Activated naive CD8-positive, alpha-beta T cell treated with anti-CD3 and anti-CD28 coated beads, Interleukin-2, amount 50 U/mL, for 16 hours (primary cell): Measurements from ENCODE around the gene GPAT3.
"Not testable (repeated sequence)": the region's sequence is repeated elsewhere in the genome, so short reads cannot be mapped to it uniquely, and the experiment has no call there.

Experiments
- DNase-seq: peaks from one replicate; pipeline ENCODE4 v3.0.0-alpha.2; 2020; ENCODE audit warnings: low read depth, low spot score

GPAT3 gene

DNA sequence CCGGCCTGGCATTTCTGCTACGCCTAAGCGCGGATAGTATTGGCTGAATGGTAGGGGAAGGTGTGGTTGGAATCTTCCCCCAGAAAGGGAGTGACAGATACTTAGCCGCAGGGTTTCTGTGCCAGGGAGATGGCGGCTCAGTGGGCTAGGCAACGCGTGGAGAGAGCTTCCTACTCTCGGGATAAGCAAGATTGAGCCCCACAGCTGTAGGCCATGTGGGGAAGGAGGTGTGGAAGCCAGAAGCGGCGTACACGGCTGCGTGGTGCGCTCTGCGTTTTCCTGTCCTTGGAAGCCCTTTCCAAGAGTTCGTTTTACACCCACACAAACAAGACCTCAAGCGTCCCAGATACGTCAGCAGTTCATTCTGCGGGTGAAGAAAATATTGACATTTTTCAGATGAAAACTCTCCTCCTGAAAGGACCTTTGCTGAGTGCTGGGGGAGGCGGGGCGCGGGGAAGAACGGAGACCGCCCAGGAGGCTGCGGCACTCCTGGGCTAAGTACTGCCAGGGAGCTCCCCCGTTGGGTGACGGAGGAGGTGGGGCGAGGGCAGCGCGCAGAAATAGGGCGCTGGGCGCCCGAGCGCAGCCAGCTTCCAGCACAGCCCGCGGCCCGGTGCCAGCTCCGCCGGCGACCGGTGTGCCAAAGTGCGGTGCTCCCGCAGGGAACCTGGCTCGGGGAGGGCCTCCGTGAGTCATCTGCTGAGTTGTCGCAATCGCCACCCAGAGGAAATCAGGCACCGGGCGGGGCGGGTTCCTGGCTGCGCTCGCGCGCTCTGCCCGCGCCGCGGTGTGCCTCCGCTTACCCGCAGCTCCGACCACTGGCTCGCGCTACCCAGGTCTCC lies at the start of gene GPAT3:
Gene GPAT3, plus strand, starts transcription at position 589 of the 842 bp plus-strand sequence. CDS start 515 bp downstream, outside the sequence.
- DNase-seq, result peak; percentile 11

DNA sequence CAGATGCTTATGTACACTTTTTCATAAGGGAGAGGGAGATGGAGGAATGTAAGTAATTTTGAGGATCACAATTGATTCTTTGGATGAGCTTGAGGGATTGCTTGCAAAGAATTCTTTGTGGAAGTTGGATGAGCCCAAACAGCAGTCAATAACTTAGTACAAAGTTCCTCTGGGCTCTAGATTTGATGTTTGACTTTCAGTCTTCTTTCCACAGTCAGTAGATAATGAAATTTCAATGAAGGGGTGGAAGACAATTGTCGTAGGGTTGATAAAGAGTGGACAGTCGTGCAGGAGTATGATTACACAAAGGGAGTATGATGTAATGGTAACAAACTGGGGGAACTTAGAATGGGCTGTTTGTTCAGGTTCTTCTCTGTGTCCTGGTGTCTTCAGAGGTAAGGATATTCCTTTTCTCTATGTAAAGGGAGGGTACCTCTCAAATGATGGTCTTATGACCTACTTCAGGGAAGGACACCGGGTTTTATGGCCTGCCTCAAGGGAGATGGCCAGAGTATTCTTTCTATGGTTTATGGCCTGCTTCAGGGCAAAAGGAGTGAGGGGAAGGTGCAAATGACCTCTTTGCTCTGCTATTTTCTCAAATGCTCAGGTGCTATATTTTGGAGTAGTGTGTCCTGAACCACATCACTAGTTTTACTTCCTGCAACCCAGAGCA lies 49.3 kb upstream of the GPAT3 start:
- no peak for DNase-seq

DNA sequence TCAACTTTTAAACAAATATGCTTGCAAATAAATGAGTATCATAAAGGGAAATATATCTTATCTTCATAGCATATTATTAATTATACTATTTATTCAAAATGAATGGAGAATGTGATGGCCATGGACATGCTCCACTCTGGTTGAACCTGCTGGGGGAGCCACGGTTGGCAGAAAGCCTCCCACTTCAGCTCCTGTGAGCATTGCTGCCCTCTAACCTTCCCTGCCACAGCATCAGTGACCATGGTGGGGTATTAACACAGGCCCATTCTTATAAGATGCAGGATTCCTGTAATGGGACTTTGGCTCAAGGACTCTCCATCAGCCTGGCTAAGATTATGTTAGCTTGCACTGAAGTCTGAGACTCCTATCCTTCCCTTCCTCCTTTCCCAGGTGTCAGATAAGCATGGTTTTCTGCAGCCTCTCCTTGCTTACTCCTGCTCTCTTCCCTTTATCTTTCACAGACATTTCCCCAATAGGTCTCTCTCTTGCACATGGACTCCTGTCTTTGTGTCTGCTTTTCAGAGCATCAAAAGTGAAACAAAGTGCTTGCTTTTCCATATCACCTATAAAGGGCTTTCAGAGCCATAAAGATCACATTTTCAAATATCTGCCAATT lies 46.1 kb upstream of the GPAT3 start:
- no peak for DNase-seq

GRCh38 chr4:83490876-83491450 lies 44.9 kb upstream of the GPAT3 start:
- no peak for DNase-seq

DNA sequence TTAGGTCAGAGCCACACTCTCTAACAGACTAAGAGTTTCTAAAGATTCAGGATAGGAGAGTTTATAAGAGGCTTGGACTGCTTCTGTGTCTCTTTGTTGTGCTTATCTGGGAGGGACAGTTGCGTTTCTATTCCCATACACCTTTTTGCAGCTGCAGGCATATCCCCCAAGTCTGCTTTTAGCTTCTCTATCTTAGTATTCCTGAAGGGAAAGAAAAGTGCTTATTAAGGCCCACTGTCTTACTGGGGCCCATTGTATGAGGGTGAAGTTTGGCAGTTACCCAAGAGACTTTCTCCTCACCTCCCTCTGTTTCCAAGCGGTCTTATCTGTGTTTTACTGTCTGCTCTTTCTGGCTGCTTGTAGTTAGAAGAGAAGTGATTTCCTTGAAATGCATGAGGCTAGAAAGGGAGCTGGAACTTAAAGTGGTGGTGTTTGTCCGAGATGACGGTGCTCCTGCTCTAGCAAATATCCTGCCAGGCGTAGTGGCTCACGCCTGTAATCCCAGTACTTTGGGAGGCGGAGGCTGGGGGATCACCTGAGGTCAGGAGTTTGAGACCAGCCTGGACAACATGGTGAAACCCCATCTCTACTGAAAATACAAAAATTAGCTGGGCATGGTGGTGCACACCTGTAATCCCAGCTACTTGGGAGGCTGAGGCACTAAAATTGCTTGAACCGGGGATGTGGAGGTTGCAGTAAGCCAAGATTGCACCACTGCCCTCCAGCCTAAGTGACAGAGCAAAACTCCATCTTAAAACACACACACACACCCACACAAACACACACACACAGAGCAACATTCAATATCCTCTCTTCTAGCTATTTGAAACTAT lies 39.6 kb upstream of the GPAT3 start:
- not testable (repeated sequence) for DNase-seq

DNA sequence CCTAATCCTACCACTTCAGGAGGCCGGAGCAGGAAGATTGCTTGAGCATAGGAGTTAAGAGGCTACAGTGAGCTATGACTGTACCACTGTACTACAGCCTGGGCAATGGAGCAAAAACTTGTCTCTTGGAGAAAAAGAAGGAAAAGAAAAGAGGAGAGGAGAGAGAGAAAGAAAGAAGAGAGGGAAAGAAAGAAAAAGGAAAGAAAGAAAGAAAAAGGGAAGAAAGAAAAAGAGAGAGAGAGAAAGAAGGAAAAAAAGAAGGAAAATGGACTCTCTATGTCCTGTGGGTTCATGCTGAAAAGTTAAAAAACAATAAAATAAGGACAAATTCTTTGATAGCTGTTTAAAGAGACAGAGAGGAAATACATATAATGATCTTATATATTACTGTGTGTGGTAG lies 37.7 kb upstream of the GPAT3 start:
- no peak for DNase-seq

DNA sequence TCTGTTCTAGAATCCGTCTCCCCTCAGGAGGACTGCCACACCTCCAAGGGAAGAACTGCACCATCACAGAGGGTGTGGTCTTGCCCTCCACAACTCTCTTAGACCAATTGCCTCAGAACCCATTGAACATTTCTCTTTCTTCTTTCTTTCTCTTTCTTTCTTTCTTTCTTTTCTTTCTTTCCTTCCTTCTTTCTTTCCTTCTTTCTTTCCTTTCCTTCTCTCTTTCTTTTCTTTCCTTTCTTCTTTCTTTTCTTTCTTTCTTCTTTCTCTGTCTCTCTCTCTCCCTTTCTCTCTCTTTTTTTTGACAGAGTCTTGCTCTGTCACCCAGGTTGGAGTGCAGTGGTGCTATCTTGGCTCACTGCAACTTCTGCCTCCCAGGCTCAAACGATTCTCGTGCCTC lies 34.2 kb upstream of the GPAT3 start:
- not testable (repeated sequence) for DNase-seq

GRCh38 chr4:83503974-83504373 lies 31.9 kb upstream of the GPAT3 start:
- no peak for DNase-seq

DNA sequence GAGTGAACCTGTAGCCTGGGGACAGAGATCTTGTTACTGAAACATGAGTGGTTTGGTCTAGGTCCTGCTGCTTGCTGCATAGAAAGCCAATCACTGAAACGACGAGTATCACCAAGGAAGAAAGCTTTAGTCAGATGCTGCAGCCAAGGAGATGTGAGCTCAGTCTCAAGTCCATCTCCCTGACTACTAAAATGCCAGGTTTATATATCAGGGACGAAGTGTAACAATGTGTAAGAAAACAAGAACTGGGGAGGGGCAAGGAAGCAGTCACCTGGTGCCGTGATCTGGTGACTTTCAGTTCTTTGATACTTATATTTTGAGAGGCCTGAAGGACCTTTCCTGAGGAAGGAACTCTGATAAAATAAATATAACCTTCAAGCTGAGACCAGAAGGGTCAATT lies 31.4 kb upstream of the GPAT3 start:
- DNase-seq, result no peak

DNA sequence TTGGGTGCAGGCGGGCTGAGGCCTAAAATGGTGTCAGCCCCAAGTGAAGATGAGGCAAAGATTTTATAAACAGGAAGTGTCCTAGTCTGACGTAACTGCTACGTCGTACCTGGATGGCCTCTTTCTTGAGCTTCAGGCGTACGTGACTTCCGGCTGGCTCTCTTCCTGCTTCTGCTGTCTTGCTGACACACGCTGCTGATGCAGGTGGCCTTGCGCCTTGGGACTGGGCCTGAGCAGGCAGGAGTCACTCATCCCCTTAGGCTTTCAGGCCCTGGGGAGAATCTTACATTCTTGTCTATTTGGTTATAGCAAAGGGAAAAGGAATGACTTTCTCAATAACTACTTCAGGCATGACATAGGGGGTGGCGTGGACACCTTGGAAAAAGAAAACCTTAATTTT lies 30.9 kb upstream of the GPAT3 start:
- DNase-seq, result no peak

DNA sequence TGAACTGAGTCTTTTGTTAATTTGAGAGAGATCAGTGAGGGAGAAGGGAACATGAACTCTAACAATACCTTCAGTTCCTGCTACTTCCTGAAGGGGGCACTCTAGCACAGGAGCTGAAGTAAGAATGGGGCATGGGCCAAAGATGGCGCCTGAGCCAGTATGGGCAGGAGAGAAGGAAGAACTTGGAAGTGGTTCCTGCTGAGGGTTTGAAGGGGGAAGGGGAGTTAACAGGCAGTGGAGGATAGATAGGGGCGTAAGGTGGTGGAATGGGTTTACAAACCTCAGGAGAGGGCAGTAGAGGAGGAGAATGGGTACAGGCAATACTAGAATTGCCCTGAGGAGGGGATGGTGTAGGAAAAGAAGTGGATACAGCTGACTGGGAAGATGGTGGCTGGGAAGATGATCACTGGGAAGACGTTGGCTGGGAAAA lies 26.7 kb upstream of the GPAT3 start:
- DNase-seq, result peak; percentile 2

- DNase-seq, result no peak
These were observed 25.5 kb upstream of the GPAT3 start for GRCh38 chr4:83510442-83510841.

DNA sequence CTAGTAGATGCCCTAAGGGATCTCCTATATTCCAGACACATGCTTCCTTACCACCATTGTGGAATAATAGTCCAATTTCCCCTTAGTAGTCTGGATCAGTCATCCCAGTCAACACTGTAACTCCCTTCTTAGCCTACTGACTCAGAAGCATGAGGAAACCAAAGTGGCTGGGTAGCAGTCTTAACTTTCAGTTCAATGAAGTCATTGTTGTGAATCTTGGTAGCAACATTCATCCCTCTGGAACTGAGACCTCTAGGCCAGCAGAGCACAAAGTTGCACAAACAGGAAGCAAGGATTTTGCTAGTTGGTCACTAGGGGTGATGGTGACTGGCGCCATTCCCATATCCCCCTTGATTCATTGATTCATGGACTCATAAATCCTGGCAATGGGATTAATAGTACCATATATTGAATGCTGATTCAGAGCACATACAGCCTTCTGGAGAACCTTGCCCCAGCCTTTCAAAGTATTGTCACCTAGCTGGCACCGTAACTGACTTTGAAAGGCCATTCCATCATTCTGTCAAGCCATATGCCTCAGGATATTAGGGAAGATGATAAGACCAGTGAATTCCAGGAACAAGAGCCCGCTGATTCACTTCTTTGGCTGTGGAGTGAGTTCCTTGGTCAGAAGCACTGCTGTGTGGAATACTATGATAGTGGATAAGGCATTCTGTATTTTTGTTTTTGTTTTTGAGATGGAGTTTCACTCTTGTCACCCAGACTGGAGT lies 19.7 kb upstream of the GPAT3 start:
- DNase-seq, result no peak

DNA sequence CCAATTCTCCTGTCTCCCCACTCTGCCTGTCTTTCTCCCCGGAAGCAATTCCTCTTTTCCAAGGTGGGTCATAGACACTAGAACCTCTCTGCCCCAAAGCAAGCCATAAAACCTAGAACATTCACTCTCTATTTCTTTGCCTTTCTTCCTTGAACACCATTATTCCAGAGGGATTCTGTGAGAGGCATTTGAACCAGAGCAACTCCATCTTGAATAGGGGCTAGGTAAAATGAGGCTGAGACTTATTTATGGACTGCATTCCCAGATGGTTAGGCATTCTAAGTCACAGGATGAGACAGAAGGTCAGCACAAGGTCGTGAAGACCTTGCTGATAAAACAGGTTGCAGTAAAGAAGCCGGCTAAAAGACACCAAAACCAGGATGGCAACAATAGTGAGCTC lies 13.7 kb upstream of the GPAT3 start:
- no peak for DNase-seq

DNA sequence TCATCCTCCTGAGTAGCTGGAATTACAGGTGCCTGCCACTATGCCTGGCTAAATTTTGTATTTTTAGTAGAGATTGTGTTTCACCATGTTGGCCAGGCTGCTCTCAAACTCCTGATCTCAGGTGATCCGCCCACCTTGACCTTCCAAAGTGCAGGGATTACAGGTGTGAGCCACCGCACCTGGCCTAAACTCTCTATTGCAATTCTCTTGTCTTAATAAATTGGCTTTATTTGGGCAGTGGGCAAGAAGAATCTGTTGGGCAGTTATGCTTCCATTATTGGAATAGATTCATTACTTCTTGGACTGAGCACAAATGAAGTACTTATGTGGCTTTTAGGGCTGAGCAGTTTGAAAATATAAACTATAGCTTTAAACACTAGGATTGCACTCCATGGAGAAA lies 8.2 kb upstream of the GPAT3 start:
- DNase-seq, result no peak

DNA sequence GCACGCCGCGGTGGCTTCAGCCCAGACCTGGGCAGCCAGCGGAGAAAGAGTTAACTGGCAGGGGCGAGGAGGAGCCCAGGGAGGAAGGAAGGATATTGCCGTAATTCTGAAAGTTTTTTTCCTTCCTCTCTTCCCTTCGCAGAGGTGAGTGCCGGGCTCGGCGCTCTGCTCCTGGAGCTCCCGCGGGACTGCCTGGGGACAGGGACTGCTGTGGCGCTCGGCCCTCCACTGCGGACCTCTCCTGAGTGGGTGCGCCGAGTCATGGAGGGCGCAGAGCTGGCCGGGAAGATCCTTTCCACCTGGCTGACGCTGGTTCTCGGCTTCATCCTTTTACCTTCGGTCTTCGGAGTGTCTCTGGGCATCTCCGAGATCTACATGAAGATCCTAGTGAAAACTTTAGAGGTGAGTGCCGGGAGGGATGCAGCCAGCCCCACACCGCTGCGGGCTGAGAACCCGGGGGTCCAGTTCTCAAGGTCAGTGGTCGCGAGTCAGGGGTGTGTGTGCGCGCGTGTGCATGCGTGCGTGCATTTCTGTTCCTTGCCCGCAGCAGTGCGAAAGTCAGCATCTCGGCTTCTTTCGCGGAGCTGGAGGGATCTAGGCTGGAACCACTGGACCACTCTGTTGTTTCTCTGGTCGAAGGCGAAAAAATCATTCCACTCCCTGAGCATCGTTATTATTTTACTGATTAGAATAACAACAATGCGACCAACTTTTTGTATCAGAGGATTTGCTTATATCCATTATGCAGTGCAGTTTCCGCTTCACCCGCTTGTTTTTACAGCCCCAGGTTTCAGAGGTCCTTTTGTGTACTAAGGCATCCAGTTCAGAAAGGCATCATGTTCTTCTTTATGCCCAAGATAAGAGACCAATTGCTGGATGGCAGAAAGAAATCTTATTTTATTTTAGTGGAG lies 709 bp downstream of the GPAT3 start:
- DNase-seq, result no peak

DNA sequence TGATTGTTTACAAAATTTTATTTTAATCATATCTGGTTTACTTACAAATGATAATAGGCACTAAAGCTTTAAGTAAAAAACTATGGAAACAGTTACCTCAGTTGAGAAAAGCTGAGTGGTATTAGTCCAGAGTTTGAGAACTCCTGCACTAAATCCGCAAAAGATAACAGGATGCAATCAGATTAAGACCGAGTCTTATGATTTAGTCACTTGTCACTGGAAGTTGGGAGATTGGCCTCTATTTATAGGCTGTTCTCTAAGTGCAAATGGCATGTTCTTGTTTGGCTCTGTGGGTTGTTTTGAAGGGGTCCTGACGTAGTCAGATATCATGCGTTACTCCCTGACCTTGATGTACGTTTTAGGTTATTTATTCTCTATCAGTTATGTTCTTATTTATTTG lies 6.3 kb downstream of the GPAT3 start:
- DNase-seq, result no peak

- no peak for DNase-seq
These were observed 10.9 kb downstream of the GPAT3 start for GRCh38 chr4:83546786-83547185.

DNA sequence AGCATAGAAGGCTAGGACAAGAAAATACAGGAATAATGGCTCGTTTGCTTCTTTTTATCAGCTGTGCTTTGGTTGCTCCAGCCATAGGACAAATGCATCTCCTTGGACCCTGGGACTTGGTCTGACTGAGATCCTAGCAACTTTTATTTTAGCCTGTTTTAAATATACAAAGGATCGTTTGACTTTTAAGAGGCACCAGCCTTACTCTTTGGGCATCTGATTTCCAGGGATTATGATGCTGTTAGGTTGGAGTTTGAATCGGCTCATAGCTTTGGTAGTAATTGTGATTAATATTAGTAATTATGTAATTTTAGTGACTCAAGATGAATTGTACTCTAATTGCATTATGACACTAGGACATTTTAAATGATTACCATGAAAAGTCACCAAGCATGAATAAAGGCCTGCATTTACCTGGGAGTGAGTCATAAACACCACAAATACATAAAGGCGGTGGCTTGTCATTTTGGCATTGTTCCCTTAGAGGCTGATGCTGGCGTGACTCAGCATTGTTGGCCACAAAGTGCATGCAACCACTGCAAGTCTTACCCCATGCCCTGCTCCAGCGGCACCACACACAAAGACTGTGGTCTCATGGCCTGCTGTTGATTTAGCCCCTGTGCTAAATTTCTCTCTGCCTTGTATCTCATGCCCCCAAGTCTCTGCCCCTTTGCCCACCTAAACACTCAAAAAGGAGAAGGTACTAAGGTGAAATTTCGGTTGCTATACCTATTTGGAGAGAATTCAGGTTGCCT lies 12.4 kb downstream of the GPAT3 start:
- peak; percentile 21 for DNase-seq
